ENCODE results near the gene GRM7. TPM values are rescaled to one million over a fixed set of nuclear protein-coding genes. Genes with fewer than 3 reads are reported as not detected.
A peak's percentile ranks its signal among the peaks of the same experiment; 100 is the strongest.

The GRM7 gene
- total RNA-seq, 1 experiment from 2014 or later: not detected

DNA sequence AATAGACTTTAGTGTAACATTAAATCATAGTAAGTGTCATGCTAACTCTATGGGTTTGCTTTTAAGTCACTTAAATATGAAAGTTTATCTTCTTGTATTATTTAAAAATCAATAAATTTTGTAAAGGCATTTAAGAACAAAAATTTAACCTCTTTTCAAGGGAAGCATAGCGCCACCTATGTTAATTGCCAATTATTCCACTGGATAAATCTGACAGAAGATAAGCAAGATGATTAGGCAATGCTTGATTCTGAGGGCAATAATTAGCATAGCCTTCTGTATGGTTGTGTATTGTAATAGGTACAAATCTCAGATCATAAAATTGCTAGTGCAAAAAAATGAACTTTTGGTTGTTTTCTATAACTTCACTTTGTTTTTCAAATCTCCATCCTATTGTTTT is 560.1 kb downstream of the GRM7 start:
- H2AFZ ChIP-seq (ENCODE audit: low read depth, low read length, poor library complexity, severe bottlenecking): no peak overlapping the region
- H3K27ac ChIP-seq (ENCODE audit: low read depth, low read length): no peak overlapping the region
- DNase-seq (ENCODE audit: low read depth, low spot score) (peak; percentile 3), ATAC-seq (no peak)
- no peak overlapping the region for H3K9ac ChIP-seq (ENCODE audit: low read length)
- no peaks in the 10 kb centered on the region for H3K9me3 ChIP-seq (ENCODE audit: control insufficient read depth in 1 of 2, insufficient read depth in 1 of 2, low read depth in 1 of 2, low read length in 2 of 2)
- no TSS peak for BruUV-seq (replicated peaks)
- ChIA-PET RAD21 (ENCODE audit: low non-redundant PET in 1 of 2, low total read pairs in 2 of 2, uncharacterized antibody in 2 of 2, unreplicated experiment in 2 of 2) (interaction anchor here in 1 of 2 experiments (0.7 kb wide), 1 partner anchor 997 kb away, joined by 4 read pairs; no protein-coding TSS in a partner anchor), POLR2A (no interaction called here), CTCF (no interaction called here)
- TF ChIP-seq, protein P1, sequence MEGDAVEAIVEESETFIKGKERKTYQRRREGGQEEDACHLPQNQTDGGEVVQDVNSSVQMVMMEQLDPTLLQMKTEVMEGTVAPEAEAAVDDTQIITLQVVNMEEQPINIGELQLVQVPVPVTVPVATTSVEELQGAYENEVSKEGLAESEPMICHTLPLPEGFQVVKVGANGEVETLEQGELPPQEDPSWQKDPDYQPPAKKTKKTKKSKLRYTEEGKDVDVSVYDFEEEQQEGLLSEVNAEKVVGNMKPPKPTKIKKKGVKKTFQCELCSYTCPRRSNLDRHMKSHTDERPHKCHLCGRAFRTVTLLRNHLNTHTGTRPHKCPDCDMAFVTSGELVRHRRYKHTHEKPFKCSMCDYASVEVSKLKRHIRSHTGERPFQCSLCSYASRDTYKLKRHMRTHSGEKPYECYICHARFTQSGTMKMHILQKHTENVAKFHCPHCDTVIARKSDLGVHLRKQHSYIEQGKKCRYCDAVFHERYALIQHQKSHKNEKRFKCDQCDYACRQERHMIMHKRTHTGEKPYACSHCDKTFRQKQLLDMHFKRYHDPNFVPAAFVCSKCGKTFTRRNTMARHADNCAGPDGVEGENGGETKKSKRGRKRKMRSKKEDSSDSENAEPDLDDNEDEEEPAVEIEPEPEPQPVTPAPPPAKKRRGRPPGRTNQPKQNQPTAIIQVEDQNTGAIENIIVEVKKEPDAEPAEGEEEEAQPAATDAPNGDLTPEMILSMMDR (IDR thresholded peaks at IDR 0.05 in 2 of 3, conservative IDR thresholded peaks at IDR 0.05 in 1 of 3; ENCODE audit: borderline replicate concordance in 1 of 3, insufficient read depth in 1 of 3, low read depth in 2 of 3, low read length in 2 of 3): peak in 2 of 3 experiments; percentile 30 to 57; a peak in 3 of 6 replicates
- TF ChIP-seq RAD21 (IDR thresholded peaks at IDR 0.05; ENCODE audit: low read depth) (peak; percentile 19; the same call in 1 of the 2 replicates), CEBPB (IDR thresholded peaks at IDR 0.05; ENCODE audit: low read depth) (peak; percentile 39; the same call in 1 of the 2 replicates), JUND (IDR thresholded peaks at IDR 0.05) (no peak)
- H3K79me2 ChIP-seq (ENCODE audit: insufficient read depth, low read length): no peaks in the 10 kb centered on the region
- H4K20me1 ChIP-seq (ENCODE audit: insufficient read depth): no peaks in the 10 kb centered on the region
- no peak overlapping the region for H3K4me2 ChIP-seq (ENCODE audit: low read length)
- no peaks in the 10 kb centered on the region for H3K9me2 ChIP-seq (ENCODE audit: insufficient read depth)
- H3K4me3 ChIP-seq (replicated peaks in 1 of 2; ENCODE audit: low read depth in 1 of 2, low read length in 2 of 2): no peak overlapping the region
- H3K27me3 ChIP-seq (ENCODE audit: insufficient read depth, low read length): no peaks in the 10 kb centered on the region
- intact Hi-C loops (cut with micrococcal nuclease): no loop called here
- H3K36me3 ChIP-seq (ENCODE audit: control insufficient read depth in 1 of 2, insufficient read depth in 2 of 2, low read length in 2 of 2): no peaks in the 10 kb centered on the region
- H3K4me1 ChIP-seq (ENCODE audit: control insufficient read depth in 1 of 2, insufficient read depth in 2 of 2, low read length in 2 of 2): no peaks in the 10 kb centered on the region

DNA sequence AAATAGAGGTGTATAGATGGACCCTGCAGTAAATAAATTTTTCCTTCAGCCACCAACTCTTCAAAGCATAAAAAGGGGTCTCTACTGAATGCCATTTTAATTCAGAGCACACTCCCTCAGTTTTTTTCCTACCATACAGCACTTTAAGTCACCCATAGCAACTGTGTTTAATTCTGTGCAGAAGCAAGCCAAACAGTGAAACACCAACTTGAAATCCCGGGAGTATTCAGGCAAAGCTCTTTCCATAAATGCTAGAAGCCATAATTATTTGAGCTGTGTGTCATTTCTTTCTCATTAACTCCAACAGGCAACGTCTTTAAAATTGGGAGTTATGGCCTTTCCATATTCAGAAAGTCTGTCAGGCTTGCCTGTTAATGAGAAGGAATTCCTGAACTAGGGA is 562.1 kb downstream of the GRM7 start:
- ATAC-seq (no peak), DNase-seq (ENCODE audit: low read depth, low spot score) (no peak)
- ChIA-PET POLR2A (no interaction called here), CTCF (no interaction called here), RAD21 (ENCODE audit: low non-redundant PET in 1 of 2, low total read pairs in 2 of 2, uncharacterized antibody in 2 of 2, unreplicated experiment in 2 of 2) (no interaction called here)
- Histone ChIP-seq H3K9me3 (ENCODE audit: control insufficient read depth in 1 of 2, insufficient read depth in 1 of 2, low read depth in 1 of 2, low read length in 2 of 2) (no peaks in the 10 kb centered on the region), H3K9me2 (ENCODE audit: insufficient read depth) (no peaks in the 10 kb centered on the region), H4K20me1 (ENCODE audit: insufficient read depth) (no peaks in the 10 kb centered on the region), H3K27me3 (ENCODE audit: insufficient read depth, low read length) (no peaks in the 10 kb centered on the region), H3K4me3 (replicated peaks in 1 of 2; ENCODE audit: low read depth in 1 of 2, low read length in 2 of 2) (no peak overlapping the region), H2AFZ (ENCODE audit: low read depth, low read length, poor library complexity, severe bottlenecking) (no peak overlapping the region), H3K9ac (ENCODE audit: low read length) (no peak overlapping the region), H3K27ac (ENCODE audit: low read depth, low read length) (no peak overlapping the region), H3K36me3 (ENCODE audit: control insufficient read depth in 1 of 2, insufficient read depth in 2 of 2, low read length in 2 of 2) (no peaks in the 10 kb centered on the region), H3K4me2 (ENCODE audit: low read length) (no peak overlapping the region), H3K4me1 (ENCODE audit: control insufficient read depth in 1 of 2, insufficient read depth in 2 of 2, low read length in 2 of 2) (no peaks in the 10 kb centered on the region), H3K79me2 (ENCODE audit: insufficient read depth, low read length) (no peaks in the 10 kb centered on the region)
- no TSS peak for BruUV-seq (replicated peaks)
- intact Hi-C loops (cut with micrococcal nuclease): no loop called here
- TF ChIP-seq SIN3A (IDR thresholded peaks at IDR 0.05; ENCODE audit: low read depth) (no peak), YY1 (IDR thresholded peaks at IDR 0.05; ENCODE audit: extremely low read depth, insufficient replicate concordance, low read depth, low read length) (no peak), EZH2 (IDR thresholded peaks at IDR 0.05) (no peak), POLR2A (IDR thresholded peaks at IDR 0.05; ENCODE audit: borderline replicate concordance, extremely low read depth, insufficient read depth, insufficient read length) (no peak), EGR1 (IDR thresholded peaks at IDR 0.05; ENCODE audit: low read depth) (no peak), TCF7L2 (IDR thresholded peaks at IDR 0.05; ENCODE audit: borderline replicate concordance, extremely low read depth, insufficient read depth, insufficient read length) (no peak), ZFX (IDR thresholded peaks at IDR 0.05) (no peak)
- TF ChIP-seq, protein P2, sequence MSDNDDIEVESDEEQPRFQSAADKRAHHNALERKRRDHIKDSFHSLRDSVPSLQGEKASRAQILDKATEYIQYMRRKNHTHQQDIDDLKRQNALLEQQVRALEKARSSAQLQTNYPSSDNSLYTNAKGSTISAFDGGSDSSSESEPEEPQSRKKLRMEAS (IDR thresholded peaks at IDR 0.05): no peak
- TF ChIP-seq, protein P3, sequence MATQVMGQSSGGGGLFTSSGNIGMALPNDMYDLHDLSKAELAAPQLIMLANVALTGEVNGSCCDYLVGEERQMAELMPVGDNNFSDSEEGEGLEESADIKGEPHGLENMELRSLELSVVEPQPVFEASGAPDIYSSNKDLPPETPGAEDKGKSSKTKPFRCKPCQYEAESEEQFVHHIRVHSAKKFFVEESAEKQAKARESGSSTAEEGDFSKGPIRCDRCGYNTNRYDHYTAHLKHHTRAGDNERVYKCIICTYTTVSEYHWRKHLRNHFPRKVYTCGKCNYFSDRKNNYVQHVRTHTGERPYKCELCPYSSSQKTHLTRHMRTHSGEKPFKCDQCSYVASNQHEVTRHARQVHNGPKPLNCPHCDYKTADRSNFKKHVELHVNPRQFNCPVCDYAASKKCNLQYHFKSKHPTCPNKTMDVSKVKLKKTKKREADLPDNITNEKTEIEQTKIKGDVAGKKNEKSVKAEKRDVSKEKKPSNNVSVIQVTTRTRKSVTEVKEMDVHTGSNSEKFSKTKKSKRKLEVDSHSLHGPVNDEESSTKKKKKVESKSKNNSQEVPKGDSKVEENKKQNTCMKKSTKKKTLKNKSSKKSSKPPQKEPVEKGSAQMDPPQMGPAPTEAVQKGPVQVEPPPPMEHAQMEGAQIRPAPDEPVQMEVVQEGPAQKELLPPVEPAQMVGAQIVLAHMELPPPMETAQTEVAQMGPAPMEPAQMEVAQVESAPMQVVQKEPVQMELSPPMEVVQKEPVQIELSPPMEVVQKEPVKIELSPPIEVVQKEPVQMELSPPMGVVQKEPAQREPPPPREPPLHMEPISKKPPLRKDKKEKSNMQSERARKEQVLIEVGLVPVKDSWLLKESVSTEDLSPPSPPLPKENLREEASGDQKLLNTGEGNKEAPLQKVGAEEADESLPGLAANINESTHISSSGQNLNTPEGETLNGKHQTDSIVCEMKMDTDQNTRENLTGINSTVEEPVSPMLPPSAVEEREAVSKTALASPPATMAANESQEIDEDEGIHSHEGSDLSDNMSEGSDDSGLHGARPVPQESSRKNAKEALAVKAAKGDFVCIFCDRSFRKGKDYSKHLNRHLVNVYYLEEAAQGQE (IDR thresholded peaks at IDR 0.05; ENCODE audit: low read depth): no peak
- TF ChIP-seq, protein P4, sequence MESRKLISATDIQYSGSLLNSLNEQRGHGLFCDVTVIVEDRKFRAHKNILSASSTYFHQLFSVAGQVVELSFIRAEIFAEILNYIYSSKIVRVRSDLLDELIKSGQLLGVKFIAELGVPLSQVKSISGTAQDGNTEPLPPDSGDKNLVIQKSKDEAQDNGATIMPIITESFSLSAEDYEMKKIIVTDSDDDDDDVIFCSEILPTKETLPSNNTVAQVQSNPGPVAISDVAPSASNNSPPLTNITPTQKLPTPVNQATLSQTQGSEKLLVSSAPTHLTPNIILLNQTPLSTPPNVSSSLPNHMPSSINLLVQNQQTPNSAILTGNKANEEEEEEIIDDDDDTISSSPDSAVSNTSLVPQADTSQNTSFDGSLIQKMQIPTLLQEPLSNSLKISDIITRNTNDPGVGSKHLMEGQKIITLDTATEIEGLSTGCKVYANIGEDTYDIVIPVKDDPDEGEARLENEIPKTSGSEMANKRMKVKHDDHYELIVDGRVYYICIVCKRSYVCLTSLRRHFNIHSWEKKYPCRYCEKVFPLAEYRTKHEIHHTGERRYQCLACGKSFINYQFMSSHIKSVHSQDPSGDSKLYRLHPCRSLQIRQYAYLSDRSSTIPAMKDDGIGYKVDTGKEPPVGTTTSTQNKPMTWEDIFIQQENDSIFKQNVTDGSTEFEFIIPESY (IDR thresholded peaks at IDR 0.05; ENCODE audit: extremely low read depth, insufficient replicate concordance, low read length): no peak
